GM19328 (cell line): ENCODE data around the gene SULT1C2.
"Not testable (repeated sequence)": the region's sequence is repeated elsewhere in the genome, so short reads cannot be mapped to it uniquely, and the experiment has no call there.

ENCODE experiments used
- ATAC-seq: cut with Tn5 transposase; IDR thresholded peaks from one replicate; pipeline ENCODE4 v1.9.1; 2021; ENCODE audit warnings: mild to moderate bottlenecking, moderate library complexity; ENCODE audit not compliant: unreplicated experiment

The SULT1C2 gene

DNA sequence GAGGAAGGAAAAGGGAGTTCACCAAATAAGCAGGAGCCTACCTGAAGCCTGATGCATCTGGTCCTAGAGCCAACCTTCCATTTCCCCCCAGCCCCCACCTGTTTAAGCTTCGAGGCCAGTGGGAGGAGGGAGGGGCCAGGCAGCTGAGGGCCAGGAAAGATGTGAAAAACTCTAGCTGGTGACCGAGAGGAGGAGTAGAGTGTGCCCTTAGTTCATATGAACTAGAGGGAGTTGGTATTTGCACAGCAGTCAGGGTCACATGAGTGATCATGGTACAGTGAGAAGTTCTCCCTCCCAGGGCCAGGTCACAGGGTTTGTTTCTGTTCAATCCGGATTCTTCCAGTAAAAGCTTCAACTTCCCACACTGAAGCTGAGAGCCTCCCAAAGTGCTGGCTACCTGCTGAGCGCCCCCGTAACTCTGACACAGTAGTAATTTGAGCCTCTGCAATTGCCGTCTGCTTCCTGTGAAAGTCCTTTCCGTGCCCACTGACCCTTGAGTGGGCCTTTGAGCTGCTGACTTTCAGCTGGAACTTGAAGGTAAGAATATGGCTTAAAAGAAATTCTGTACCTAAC lies at the start of gene SULT1C2:
Gene SULT1C2, plus strand, starts transcription at position 362 of the 573 bp plus-strand sequence. CDS start 4,773 bp downstream, outside the sequence.
- ATAC-seq = no peak

DNA sequence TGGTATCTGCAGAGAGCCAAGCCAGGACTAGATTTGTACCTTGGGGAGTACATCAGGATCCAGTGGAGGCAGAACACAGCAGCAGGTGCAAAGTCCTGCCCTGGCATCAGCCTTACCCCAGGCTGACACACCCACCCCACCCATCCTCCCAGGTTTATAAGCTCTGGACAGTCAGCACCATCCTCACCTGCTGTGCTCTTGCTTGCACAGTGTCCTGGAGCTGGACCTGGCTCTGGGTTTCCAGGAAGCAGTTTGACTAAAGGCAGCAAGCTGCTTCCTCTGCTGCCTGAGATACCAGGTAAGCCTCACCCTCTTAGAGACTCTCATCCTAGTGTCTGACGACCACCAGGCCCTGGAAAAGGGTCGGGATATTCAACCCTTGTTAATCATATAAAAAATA lies 48.9 kb upstream of the SULT1C2 start, which contains the start of gene SULT1C3:
Gene SULT1C3, plus strand, starts transcription at position 183 of the 400 bp plus-strand sequence. CDS start 7,227 bp downstream, outside the sequence.
- ATAC-seq = no peak

DNA sequence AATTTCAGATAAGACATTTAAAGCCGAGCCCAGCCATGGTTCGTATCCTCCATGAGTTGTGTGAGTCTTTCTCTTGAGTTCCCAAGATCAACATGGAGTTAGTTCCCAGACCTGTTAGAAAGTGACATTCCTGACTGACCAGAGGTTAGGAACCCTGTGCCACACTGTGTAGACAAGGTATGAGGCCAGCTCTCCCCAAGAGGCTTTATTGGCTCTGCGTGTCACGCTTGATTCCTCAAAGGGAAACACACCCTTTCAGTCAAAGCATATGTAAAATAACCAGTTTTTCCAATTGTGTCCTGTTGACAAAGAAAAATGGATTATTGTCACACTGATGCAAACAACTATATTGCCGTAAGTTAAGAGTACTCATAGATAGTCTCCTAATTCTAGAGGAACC lies 47.7 kb upstream of the SULT1C2 start:
- no peak for ATAC-seq

DNA sequence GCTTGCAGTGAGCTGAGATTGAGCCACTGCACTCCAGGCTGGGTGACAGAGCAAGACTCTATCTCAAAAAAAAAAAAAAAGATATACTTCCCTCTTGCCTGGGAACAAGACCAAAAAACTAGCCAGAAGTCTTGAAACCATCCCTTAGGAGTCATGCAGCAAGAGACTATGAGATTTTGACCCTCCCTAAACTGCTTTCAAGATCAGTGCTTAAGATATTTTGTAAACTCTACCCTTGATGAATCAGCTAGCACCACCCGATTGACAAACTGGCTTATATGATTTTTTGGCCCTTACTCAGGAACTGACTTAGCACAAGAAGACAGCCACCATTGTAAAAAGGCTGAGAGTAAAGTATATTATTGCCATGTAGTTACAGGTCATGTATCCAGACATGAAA lies 45.1 kb upstream of the SULT1C2 start:
- ATAC-seq = no peak

DNA sequence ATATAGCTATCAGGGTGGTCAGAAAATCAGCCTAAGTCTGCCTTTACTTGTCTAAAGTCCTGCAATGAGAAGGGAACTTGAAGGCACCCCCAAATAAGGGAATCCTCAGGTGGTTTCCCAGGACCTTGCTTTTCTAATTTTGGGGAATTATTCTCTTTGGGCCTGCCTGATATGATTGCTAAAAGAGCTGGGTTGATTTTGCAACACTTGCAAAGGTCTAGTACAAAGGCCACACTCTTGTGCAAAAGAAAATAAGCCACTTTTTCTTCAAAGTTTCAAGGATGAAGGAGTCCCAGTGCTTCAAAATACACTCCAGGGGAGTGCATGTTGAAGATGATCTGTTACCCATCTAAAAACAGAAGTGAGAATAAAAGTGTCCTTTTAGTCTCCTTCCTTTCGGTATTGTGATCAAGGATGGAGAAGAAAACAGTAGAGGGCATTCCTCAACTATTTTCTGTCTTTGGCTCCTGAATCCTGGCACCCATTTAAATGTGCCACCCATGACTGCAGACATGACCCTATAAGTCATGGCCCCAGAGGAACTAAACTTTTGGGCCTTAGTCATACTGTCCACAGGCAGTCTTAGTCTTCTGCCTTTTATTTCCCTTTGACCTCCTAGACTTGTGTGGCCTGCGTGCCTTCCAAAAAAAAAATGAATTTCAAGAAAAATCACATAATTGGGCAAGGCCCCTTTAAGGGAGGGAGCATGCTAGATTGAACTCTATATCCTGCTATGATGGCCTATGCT lies 43.9 kb upstream of the SULT1C2 start:
- no peak for ATAC-seq

DNA sequence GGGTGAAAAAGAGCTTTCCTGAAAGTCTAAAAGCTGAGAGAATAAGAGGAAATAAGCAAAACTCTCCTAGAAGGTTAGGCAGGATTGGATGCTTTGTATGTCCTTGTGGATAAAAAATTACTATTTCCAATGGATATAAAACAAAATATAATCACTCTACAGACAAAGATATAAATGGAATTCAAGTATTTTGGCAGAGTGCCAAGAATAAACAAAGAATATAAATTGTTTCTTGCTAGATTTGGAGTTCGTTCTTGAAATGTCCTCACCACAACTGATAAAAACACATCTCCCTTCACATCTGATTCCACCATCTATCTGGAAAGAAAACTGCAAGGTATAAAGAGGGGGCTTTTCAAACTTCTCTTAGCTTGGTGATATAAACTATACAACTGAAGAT lies 35.6 kb upstream of the SULT1C2 start:
- no peak for ATAC-seq

DNA sequence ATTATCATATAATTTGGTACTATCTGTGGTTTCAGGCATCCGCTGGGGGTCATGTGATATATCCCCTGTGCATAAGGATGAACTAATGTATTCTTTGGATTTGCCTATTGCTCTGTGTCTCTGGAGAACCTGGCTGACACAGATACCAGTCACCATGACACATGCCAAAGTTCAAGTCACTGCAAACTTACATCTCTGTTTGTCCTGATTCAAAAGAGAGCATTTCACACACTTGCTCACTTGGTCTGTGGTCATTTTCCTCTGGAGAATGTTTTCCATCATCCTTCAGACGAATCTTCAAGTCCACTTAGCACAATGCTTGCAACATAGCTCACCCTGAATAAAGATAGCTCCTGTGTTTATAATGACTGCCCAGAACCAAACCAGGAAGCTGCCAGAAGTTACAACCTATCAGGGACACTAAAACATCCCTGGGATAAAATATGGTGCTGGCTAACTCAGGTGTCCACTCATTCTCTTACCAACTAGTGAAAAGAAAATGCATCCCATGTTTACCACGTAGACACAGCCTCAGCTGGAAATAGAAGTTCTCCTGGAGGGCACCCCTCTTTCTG lies 30.9 kb upstream of the SULT1C2 start:
- no peak for ATAC-seq

DNA sequence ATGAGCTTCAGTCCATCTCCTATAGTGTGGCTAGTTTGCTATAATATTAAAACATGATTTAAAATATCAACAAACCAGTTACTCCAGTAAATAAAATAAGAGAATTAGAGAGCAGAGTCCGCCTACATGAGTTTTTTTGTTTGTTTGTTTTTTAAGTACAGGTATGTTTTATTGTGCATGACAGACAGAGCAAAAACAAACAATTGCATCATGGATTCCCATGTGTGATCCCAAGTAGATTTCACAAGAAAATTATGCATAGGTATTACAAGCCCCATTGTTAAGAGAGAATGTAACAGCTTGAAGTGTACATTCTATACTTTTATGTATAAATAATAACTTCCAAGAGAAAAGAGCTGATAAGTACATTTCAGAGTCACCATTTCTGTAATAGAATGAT lies 27.9 kb upstream of the SULT1C2 start:
- no peak for ATAC-seq

DNA sequence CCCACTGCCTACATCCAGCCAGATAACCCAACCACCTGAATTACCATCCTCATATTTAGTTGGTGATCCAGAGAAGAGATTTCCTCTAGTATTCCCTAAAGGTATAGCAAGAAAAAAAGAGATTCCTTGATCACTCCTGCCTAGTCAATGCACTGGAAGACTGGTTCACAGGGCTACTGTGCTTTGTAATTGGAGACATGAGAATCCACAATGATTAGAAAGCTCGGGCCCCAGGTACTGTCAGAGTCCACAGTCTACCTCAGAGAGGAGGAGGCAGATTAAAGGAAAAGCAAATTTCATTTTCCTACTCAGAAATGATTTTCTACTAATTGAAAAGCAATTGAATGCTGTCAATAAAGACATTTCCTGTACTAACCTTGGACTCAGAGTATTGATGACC lies 26.7 kb upstream of the SULT1C2 start:
- no peak for ATAC-seq

DNA sequence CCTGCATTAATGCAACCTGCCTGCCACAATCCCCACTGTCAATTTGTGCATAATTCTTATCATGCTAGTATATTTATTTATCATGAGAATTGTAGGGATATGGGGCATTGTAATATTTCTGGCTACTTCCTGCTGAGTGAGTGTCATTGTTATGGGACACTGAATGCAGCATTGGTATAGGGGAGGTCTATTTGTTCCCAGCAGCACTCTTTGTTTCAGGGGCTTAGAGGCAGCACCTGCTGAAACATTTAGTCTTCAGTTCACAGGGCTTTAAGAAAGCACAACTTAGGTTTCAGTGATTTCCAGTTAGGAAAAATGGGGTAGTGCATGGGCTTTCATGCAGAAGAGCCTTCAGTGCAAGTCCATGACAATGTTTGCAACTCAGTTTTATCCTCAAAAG lies 25.3 kb upstream of the SULT1C2 start:
- no peak for ATAC-seq

DNA sequence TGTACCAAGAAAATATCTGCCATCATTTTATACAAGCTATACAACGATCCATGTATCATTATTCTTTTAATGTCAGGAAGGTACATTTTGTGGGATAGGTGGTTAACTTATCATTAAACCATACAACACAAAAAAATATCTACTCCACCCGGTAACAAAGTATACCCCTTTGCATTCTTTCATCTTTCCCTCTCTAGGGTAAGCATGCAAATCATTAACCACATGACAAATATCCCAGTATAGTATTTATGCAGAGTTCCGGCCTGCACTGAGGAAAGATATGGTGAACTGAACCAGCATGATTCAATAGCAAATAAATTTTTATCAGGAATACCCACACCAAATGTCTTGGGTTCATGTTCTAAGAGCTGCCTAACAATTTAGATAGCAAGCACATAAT lies 22.5 kb upstream of the SULT1C2 start:
- no peak for ATAC-seq

DNA sequence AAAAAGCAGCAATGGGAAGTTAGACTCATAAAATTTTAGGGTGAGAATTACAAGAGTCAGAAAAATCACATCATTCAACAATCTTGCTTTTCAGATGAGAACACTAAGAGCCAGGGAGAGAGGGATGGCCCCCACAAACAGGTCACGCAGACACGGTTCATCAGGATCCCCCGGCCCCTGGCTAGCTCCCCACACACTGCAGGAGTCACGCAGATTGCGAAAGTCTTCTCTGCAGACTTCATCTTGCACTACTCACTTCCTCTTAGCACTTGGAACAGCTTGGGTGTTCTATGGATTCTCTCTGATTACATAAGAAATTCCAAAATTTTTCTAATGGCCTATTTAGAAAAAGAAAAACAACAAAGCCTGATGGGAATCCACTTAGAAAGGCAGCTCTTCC lies 21.6 kb upstream of the SULT1C2 start:
- ATAC-seq = no peak

DNA sequence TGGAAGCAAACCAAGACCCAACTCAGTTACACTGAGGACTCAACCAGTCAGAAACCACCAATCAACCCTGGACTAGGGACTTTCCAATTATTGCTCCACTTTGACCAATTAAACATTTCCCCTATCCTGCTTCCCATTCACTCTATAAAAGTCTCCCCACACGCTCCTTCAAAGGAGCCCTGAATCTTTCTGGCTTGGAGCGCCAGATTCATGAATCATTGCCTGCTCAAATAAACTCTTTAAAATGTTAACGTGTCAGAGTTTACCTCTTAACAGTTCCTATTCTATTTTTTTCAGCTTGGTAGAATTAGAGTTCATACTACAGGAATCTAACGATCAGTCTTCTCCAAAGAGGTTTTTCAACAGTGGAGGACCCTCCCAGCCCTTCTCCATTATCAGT lies 20.7 kb upstream of the SULT1C2 start:
- no peak for ATAC-seq

DNA sequence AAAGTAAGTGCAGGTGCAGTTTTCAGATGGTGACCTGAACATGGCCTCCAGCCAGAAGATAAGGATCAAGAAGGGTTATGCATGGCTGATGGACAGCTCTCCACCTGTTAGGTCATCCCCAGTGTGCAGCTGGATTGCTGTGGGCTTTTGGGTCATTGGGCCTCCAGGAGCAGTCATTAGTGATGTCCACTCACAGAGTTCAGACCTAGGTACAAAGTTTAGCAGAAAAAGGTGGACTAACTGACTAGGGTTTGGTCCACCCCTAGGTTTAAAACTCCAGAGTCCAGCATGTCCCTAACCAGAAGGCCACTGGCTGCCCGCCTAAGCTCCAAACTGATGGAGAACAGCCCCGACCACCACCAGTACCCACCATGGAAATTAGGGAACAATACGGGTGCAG lies 18.3 kb upstream of the SULT1C2 start:
- ATAC-seq = no peak

DNA sequence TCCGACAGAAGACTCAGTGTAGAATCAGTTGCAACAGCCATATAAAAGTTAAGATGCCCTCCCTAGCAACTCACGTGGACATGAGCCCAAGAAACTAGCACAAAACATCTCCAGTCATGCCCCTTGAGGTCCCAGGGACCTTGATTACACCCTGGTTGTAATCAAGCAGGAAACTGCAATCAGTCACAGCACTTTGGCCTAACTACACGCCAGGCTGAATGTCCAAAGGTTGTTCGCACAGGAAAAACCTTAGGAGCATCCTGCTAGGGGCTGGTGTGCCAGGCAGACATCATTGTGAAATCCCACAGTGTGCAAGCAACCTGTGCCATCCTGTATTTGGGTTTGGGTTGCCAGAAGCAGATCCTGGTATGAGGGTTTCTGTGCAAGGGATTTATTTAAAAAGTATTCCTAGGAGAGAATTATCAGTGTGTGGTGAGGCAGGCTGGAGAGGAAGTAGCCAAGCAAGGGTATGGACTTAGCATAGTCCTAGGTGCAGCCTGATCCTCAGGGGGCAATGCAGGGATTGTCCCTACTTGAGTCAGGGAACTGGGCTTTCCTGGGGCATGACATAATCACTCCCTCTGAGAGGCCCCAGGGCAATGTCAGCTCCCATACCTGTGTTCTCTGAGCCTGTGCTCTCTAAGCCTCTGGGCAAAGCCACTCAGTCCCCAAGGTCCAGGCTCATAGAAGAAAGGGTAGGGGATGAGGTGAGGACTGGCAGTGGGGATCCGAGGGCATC lies 17.8 kb upstream of the SULT1C2 start:
- ATAC-seq = no peak

DNA sequence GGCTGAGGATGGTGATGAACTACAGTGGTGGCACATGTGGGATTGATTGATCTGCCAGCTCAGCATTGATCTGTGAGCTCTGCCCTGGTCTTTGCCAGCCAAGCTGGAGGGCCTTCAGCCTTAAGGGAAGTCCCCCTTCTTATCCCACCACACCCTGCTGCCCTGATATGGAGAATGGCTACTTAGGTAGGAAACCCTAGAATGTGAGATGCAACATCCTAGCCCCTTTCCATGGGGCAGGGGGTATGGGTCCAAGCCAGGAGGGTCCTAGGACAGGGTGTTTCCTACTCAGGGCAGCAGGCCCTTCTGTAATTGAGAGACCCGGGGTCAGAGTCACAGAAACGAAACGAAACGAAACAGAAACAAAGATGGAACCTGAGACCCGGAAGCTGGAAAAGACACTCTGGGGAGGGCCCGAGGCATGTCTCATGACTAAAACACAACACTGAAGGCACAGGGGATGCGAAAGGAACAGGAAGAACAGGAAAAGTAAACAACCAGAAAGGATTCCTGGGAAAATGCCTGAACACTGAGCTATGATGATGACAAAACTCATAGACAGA lies 16.9 kb upstream of the SULT1C2 start:
- ATAC-seq = no peak

DNA sequence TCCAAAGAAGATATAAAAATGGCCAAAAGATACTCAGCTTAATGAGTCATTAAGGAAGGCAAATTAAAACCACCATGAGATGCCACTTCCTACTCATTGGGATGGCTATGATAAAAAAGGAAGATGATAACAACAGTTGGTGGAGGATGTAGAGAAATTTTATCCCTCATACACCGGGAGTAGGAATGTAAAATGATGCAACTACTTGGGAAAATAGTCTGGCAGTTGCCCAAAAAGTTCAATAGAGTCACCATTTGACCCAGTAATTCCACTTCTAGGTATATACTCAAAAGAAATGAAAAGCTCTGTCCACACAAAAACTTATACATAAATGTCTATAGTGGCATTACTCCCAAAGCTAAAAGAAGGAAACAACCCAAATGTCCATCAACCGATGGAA lies 10.1 kb upstream of the SULT1C2 start:
- no peak for ATAC-seq

DNA sequence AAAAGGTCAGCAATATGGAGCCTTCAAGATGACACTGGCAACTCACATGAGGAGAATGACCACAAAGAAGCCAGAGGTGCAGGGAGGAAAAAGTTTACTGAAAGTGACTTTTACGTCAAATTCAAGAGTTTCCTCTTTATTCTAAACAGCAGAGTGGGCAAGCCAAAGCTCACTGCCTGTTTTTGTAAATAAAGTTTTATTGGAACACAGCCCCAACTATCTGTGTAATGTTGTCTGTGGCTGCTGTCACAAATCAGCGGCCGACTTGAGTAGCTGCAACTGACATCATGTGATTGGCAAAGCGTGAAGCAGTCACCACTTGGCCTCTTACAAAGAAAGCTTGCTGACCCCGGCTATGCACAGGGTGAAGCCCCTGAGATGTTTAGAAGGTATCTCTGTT lies 9.2 kb upstream of the SULT1C2 start:
- no peak for ATAC-seq

DNA sequence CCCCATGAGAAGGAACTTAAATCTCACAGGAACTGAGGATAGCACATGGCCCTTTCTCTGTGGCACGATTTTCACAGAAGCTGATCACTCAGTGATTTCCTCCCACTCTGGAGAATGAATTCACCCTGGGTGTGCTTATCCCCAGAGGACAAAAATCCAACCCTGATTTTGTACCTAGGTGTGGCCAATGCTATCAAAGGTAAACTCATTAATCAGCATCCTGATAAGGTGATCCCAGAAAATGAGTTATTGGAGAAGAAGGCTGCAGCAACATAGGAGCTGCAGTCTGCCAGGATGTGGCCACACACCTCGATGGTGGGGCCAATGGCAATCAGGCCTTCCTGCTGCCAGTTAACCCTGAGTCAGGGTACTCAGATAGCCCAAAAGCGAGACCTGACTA lies 8.2 kb upstream of the SULT1C2 start:
- ATAC-seq = no peak

DNA sequence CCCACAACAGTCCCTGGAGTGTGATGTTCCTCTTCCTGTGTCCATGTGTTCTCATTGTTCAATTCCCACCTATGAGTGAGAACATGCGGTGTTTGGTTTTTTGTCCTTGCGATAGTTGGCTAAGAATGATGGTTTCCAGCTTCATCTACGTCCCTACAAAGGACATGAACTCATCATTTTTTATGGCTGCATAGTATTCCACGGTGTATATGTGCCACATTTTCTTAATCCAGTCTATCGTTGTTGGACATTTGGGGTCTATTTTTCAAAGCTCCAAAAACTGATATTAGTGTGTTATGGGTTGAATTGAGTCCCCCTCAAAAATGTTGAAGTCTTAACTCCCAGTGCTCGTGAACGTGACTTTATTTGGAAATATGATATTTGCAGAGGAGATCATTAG lies 4.1 kb upstream of the SULT1C2 start:
- ATAC-seq = not testable (repeated sequence)

DNA sequence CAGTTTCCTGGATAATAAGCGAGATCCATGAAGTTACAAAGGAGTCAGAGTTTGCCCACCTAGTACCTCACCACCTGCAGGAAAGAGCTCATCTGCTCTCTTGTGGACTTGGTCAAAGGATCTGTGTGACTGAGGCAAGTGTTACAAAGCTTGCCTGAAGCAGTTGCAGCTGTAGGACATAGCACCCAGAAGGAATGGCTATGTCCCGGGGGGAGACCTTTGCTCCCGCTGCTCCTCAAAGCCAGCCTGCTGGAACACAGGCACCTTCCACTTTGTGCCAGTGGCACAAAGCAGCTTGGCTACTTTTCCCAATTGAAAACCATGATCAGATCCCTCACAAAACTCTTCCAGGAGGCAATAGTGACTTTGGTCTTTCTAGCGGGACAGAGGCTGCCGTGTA lies 3.1 kb upstream of the SULT1C2 start:
- ATAC-seq = no peak
